K562 (cell line): ENCODE data around the gene CD4. TPM values are rescaled to one million over a fixed set of nuclear protein-coding genes. Genes with fewer than 3 reads are reported as not detected.
A peak's percentile ranks its signal among the peaks of the same experiment; 100 is the strongest.

Source experiments
- ARID1B ChIP-seq: fragments of 450-650 bp; IDR thresholded peaks from 2 replicates; pipeline ENCODE4 v1.6.1; 2016; ENCODE audit warnings: antibody characterized with exemption, mild to moderate bottlenecking, inconsistent platforms
- BACH1 ChIP-seq: fragments of 200-800 bp; sonication (Bioruptor generic); IDR thresholded peaks from 2 replicates; pipeline ENCODE4 v1.6.1; 2016; ENCODE audit warnings: missing genetic modification characterization, missing compliant biosample characterization
- FUS ChIP-seq: fragments of 200-400 bp; formaldehyde crosslinking; optimal IDR thresholded peaks from 2 replicates; pipeline ENCODE3; 2017; ENCODE audit warnings: low read depth, low read length
- KAT2B ChIP-seq: IDR thresholded peaks from one replicate; pipeline ENCODE4 v1.6.1; 2012; ENCODE audit warnings: low read depth, mild to moderate bottlenecking, control low read depth, inconsistent platforms, low read length, moderate library complexity
- KLF6 ChIP-seq: fragments of 250-450 bp; sonication (Bioruptor Pico); IDR thresholded peaks from 2 replicates; pipeline ENCODE4 v1.4.0; 2020; ENCODE audit warnings: mild to moderate bottlenecking, moderate library complexity, borderline replicate concordance
- L3MBTL2 ChIP-seq: fragments of 450-650 bp; IDR thresholded peaks from 2 replicates; pipeline ENCODE4 v1.6.1; 2016; ENCODE audit warnings: mild to moderate bottlenecking, moderate library complexity
- POLR2AphosphoS5 ChIP-seq: IDR thresholded peaks from 2 replicates; pipeline ENCODE4 v1.6.1; 2011; ENCODE audit warnings: mild to moderate bottlenecking, low read depth, low read length, moderate library complexity; ENCODE audit not compliant: control insufficient read depth, insufficient read depth
- RAD21 ChIP-seq, 2 experiments: fragments of 250-450 bp in 1 of 2; fragments of 450-650 bp in 1 of 2; sonication (Bioruptor Pico) in 1 of 2; formaldehyde crosslinking in 1 of 2; IDR thresholded peaks in 1 of 2; conservative IDR thresholded peaks in 1 of 2; 2 replicates each; pipeline versions ENCODE4 v1.4.0 to v1.8.0; 2020 to 2022; ENCODE audit warnings: mild to moderate bottlenecking in 2 of 2, moderate library complexity in 1 of 2
- SETDB1 ChIP-seq: IDR thresholded peaks from one replicate; pipeline ENCODE4 v1.6.1; 2012; ENCODE audit warnings: low read length, control low read depth, inconsistent platforms
- SLC30A9 ChIP-seq: fragments of 250-450 bp; sonication (Bioruptor Pico); IDR thresholded peaks from 2 replicates; pipeline ENCODE4 v1.8.0; 2022; ENCODE audit warnings: mild to moderate bottlenecking, moderate library complexity
- ZNF79 ChIP-seq: fragments of 250-450 bp; sonication (Bioruptor Pico); IDR thresholded peaks from 2 replicates; pipeline ENCODE4 v1.4.0; 2020; ENCODE audit warnings: low read depth, mild to moderate bottlenecking, moderate library complexity
- ZSCAN32 ChIP-seq: fragments of 450-650 bp; formaldehyde crosslinking; IDR thresholded peaks from 2 replicates; pipeline ENCODE4 v1.4.0; 2020; ENCODE audit warnings: mild to moderate bottlenecking, moderate library complexity
- polyA plus RNA-seq, 8 experiments: library from polyadenylated mRNA; depleted of rRNA in 4 of 8; stranded (reverse) in 5 of 8; unstranded in 3 of 8; fragments of >200 nt; fragmentation: Nextera tagmentation in 2 of 8; fragmentation: Illumina TruSeq in 1 of 8; extraction: Ambion mirVana in 2 of 8; extraction: Trizol in 1 of 8; gene quantifications; 2 replicates each; pipeline versions ENCODE4 v1.2.1 to v1.2.3, GENCODE V29; 2011 to 2014; ENCODE audit warnings: inconsistent platforms in 1 of 8, missing spikeins in 1 of 8
- total RNA-seq, 7 experiments: library from RNA; depleted of rRNA in 6 of 7; stranded (reverse); fragments of >200 nt in 6 of 7; fragmentation: Illumina TruSeq in 2 of 7; extraction: Trizol in 2 of 7; gene quantifications; 2 replicates each; pipeline versions ENCODE4 v1.2.1 to v1.2.3, GENCODE V29; 2011 to 2021; ENCODE audit warnings: low replicate concordance in 1 of 7
- TF ChIP-seq, protein P1 (sequence below): fragments of 250-450 bp; sonication (Bioruptor Pico); IDR thresholded peaks from 2 replicates; pipeline ENCODE4 v1.8.0; 2021; ENCODE audit warnings: moderate library complexity, mild to moderate bottlenecking, inconsistent platforms
- TF ChIP-seq, protein P2 (sequence below): fragments of 450-650 bp; IDR thresholded peaks from 2 replicates; pipeline ENCODE4 v1.6.1; 2016; ENCODE audit warnings: mild to moderate bottlenecking, moderate library complexity

Gene CD4
- total and polyA plus RNA-seq, 9 of the 15 experiments (the other 6 are each of a cell fraction or from before 2014, with no cell fraction given): 0.06 to 0.27 (median 0.09) TPM; not detected in 5

DNA sequence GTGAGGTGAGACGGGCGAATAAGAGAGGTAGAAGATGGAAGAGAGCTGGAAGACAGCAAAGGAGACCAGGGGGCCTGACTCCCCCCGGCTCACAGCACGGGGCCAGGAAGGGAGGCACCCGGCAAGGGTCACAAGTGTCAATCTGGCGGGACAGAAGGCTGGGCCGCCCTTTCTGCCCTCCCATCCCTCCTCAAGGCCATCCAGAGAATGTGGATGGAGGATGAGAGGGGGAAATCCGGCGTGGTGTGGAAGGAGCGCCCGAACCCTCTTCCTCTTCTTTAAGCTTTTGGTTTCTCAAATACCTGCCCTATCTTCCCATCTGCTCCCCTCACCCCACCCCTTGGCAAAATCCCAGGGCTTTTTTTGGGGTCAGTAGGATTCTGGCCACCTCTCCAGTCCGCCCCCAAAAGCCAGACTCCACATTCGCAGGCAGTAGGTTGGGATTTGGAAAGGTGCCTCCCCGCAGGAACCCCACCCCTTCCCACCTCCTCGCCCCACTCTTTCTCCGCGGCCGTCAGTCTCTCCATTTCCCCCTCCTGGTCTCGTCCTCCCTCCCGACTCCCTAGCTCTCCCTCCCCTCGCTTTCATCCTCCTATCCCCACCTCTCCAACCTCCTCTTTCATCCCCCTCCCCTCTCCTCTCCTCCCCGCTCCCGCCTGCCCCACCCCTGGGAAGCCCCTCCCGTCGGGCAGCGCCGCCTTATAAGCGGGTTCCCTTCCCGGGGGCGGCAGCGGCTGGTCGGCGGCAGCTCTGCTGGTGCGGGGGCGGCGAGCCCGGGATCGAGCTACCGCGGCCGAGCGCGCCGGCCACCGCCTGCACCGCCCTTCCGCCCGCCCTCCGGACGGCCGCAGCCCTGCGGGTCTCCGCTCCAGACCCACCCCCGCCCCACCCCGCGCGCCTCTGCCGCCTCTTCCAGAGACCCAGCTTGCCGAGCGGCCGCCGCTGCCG lies 23.4 kb upstream of the CD4 start, which contains the start of gene PTMS (continued):
- TF ChIP-seq FUS (no peak), SLC30A9 (CRISPR knock-in tag) (no peak), ARID1B (no peak), ZSCAN32 (CRISPR knock-in tag) (no peak), POLR2AphosphoS5 (peak; percentile 38; the same call in 1 of the 2 replicates), SETDB1 (no peak), L3MBTL2 (no peak), ZNF79 (CRISPR knock-in tag) (no peak), KAT2B (no peak), RAD21 (CRISPR knock-in tag; conservative IDR thresholded peaks at IDR 0.05 in 1 of 2, IDR thresholded peaks at IDR 0.05 in 1 of 2) (no peak), BACH1 (tag) (no peak), KLF6 (CRISPR knock-in tag) (no peak)
- TF ChIP-seq, protein P1, sequence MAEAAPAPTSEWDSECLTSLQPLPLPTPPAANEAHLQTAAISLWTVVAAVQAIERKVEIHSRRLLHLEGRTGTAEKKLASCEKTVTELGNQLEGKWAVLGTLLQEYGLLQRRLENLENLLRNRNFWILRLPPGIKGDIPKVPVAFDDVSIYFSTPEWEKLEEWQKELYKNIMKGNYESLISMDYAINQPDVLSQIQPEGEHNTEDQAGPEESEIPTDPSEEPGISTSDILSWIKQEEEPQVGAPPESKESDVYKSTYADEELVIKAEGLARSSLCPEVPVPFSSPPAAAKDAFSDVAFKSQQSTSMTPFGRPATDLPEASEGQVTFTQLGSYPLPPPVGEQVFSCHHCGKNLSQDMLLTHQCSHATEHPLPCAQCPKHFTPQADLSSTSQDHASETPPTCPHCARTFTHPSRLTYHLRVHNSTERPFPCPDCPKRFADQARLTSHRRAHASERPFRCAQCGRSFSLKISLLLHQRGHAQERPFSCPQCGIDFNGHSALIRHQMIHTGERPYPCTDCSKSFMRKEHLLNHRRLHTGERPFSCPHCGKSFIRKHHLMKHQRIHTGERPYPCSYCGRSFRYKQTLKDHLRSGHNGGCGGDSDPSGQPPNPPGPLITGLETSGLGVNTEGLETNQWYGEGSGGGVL (CRISPR knock-in tag): no peak
- TF ChIP-seq, protein P2, sequence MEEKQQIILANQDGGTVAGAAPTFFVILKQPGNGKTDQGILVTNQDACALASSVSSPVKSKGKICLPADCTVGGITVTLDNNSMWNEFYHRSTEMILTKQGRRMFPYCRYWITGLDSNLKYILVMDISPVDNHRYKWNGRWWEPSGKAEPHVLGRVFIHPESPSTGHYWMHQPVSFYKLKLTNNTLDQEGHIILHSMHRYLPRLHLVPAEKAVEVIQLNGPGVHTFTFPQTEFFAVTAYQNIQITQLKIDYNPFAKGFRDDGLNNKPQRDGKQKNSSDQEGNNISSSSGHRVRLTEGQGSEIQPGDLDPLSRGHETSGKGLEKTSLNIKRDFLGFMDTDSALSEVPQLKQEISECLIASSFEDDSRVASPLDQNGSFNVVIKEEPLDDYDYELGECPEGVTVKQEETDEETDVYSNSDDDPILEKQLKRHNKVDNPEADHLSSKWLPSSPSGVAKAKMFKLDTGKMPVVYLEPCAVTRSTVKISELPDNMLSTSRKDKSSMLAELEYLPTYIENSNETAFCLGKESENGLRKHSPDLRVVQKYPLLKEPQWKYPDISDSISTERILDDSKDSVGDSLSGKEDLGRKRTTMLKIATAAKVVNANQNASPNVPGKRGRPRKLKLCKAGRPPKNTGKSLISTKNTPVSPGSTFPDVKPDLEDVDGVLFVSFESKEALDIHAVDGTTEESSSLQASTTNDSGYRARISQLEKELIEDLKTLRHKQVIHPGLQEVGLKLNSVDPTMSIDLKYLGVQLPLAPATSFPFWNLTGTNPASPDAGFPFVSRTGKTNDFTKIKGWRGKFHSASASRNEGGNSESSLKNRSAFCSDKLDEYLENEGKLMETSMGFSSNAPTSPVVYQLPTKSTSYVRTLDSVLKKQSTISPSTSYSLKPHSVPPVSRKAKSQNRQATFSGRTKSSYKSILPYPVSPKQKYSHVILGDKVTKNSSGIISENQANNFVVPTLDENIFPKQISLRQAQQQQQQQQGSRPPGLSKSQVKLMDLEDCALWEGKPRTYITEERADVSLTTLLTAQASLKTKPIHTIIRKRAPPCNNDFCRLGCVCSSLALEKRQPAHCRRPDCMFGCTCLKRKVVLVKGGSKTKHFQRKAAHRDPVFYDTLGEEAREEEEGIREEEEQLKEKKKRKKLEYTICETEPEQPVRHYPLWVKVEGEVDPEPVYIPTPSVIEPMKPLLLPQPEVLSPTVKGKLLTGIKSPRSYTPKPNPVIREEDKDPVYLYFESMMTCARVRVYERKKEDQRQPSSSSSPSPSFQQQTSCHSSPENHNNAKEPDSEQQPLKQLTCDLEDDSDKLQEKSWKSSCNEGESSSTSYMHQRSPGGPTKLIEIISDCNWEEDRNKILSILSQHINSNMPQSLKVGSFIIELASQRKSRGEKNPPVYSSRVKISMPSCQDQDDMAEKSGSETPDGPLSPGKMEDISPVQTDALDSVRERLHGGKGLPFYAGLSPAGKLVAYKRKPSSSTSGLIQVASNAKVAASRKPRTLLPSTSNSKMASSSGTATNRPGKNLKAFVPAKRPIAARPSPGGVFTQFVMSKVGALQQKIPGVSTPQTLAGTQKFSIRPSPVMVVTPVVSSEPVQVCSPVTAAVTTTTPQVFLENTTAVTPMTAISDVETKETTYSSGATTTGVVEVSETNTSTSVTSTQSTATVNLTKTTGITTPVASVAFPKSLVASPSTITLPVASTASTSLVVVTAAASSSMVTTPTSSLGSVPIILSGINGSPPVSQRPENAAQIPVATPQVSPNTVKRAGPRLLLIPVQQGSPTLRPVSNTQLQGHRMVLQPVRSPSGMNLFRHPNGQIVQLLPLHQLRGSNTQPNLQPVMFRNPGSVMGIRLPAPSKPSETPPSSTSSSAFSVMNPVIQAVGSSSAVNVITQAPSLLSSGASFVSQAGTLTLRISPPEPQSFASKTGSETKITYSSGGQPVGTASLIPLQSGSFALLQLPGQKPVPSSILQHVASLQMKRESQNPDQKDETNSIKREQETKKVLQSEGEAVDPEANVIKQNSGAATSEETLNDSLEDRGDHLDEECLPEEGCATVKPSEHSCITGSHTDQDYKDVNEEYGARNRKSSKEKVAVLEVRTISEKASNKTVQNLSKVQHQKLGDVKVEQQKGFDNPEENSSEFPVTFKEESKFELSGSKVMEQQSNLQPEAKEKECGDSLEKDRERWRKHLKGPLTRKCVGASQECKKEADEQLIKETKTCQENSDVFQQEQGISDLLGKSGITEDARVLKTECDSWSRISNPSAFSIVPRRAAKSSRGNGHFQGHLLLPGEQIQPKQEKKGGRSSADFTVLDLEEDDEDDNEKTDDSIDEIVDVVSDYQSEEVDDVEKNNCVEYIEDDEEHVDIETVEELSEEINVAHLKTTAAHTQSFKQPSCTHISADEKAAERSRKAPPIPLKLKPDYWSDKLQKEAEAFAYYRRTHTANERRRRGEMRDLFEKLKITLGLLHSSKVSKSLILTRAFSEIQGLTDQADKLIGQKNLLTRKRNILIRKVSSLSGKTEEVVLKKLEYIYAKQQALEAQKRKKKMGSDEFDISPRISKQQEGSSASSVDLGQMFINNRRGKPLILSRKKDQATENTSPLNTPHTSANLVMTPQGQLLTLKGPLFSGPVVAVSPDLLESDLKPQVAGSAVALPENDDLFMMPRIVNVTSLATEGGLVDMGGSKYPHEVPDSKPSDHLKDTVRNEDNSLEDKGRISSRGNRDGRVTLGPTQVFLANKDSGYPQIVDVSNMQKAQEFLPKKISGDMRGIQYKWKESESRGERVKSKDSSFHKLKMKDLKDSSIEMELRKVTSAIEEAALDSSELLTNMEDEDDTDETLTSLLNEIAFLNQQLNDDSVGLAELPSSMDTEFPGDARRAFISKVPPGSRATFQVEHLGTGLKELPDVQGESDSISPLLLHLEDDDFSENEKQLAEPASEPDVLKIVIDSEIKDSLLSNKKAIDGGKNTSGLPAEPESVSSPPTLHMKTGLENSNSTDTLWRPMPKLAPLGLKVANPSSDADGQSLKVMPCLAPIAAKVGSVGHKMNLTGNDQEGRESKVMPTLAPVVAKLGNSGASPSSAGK: no peak
